Stomach smooth muscle (tissue), 2 donors: ENCODE data around the gene IGFLR1.

Experiments
- H3K27ac ChIP-seq: one replicate; pipeline ENCODE4 v1.7.0; 2013; ENCODE audit warnings: mild to moderate bottlenecking, low read length, inconsistent platforms
- H3K27me3 ChIP-seq, 2 donors: one replicate each; pipeline ENCODE4 v1.7.0; 2013; ENCODE audit warnings: low read length in 2 of 2; ENCODE audit not compliant: insufficient read depth in 2 of 2, control insufficient read depth in 1 of 2
- H3K36me3 ChIP-seq, 2 donors: one replicate each; pipeline ENCODE4 v1.7.0; 2013; ENCODE audit warnings: low read length in 2 of 2; ENCODE audit not compliant: control insufficient read depth in 2 of 2, insufficient read depth in 2 of 2
- H3K4me1 ChIP-seq: one replicate; pipeline ENCODE4 v1.7.0; 2013; ENCODE audit warnings: low read length; ENCODE audit not compliant: control insufficient read depth, insufficient read depth
- H3K4me3 ChIP-seq, 2 donors: one replicate each; pipeline ENCODE4 v1.7.0; 2013; ENCODE audit warnings: low read length in 2 of 2
- H3K9ac ChIP-seq, 2 donors: one replicate each; pipeline ENCODE4 v1.7.0; 2013; ENCODE audit warnings: low read length in 2 of 2, mild to moderate bottlenecking in 1 of 2
- H3K9me3 ChIP-seq, 2 donors: one replicate each; pipeline ENCODE4 v1.7.0; 2013; ENCODE audit warnings: low read length in 2 of 2; ENCODE audit not compliant: control insufficient read depth in 2 of 2
- donor health status: healthy.
- donor health status: Pancreatic carcinoma.

IGFLR1 gene

GRCh38 chr19:35785339-35785627 is 43.0 kb upstream of the IGFLR1 start:
- no peak overlapping the region for H3K4me3 ChIP-seq
- no peaks in the 10 kb centered on the region for H3K4me1 ChIP-seq
- H3K9ac ChIP-seq = no peak overlapping the region
- H3K9me3 ChIP-seq = no peaks in the 10 kb centered on the region
- peaks cover 0 to 17% of the 10 kb centered on the region in 2 donors for H3K36me3 ChIP-seq
- no peaks in the 10 kb centered on the region for H3K27me3 ChIP-seq
- no peak overlapping the region for H3K27ac ChIP-seq

- H3K4me3 ChIP-seq = no peak overlapping the region
- no peaks in the 10 kb centered on the region for H3K4me1 ChIP-seq
- peaks cover 0 to 17% of the 10 kb centered on the region in 2 donors for H3K36me3 ChIP-seq
- no peaks in the 10 kb centered on the region for H3K27me3 ChIP-seq
- H3K9me3 ChIP-seq = no peaks in the 10 kb centered on the region
- no peak overlapping the region for H3K9ac ChIP-seq
- H3K27ac ChIP-seq = no peak overlapping the region
Observed at GRCh38 chr19:35784503-35785338, 42.5 kb upstream of the IGFLR1 start.

DNA sequence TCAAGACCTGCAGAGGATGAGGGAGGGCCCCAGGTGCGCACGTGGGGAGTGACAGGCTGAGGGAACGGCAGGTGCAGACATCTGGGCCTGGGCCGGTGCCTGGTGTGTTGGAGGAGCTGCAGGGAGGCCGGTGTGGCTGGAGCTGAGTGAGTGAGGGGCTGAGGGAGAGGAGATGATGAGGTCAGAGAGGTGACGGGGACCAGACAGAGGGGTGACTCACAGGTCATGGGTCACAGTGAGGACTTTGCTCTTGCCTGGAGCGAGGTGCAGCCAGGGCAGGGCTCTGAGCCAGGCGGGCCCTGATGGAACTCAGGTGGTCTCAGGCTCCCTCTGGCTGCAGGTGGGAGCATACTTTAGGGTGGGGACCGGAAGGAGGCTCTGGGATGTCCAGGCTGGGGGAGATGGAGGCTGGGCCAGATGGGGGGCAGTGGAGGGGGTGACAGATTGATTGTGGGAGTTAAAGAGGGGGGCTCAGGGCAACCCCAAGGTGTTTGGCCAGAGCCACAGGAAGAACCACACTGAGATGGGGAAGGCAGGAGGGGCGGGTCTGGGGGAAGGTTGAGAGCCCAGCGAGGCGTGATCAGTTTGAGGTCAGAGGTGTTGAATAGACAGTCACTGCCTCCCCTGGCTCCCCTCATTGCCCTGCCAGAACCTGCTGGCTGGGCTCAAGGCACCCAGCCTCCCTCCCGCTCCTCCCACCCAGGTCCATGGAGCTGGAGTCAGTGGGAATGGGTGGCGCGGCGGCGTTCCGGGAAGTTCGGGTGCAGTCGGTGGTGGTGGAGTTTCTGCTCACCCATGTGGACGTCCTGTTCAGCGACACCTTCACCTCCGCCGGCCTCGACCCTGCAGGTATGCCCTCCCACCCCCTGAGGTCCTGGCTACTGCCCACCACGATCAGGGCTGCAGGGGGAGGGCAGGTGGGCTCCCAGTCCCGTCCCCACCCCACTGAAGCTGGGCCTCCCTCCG is 41.5 kb upstream of the IGFLR1 start:
- H3K9me3 ChIP-seq = no peaks in the 10 kb centered on the region
- no peak overlapping the region for H3K27ac ChIP-seq
- peaks cover 3 to 21% of the 10 kb centered on the region in 2 donors for H3K36me3 ChIP-seq
- no peak overlapping the region for H3K9ac ChIP-seq
- no peak overlapping the region for H3K4me3 ChIP-seq
- H3K27me3 ChIP-seq = no peaks in the 10 kb centered on the region
- H3K4me1 ChIP-seq = no peaks in the 10 kb centered on the region

DNA sequence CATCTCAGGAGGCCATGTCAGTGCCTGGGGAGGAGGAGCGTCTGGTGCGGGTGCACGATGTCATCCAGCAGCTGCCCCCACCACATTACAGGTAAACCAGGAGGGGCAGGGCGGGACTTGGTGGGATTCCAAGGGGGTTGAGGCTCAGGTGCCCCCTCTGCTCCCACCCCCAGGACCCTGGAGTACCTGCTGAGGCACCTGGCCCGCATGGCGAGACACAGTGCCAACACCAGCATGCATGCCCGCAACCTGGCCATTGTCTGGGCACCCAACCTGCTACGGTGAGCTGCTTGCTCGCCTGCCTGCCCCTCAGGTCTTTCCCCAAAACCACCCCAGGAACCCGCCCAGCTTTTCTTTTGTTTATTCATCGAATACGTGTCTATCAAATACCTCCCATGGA is 40.3 kb upstream of the IGFLR1 start:
- Histone ChIP-seq H3K27me3 (no peaks in the 10 kb centered on the region), H3K9me3 (no peaks in the 10 kb centered on the region), H3K27ac (no peak overlapping the region), H3K4me1 (no peaks in the 10 kb centered on the region), H3K4me3 (no peak overlapping the region), H3K36me3 (peaks cover 6 to 21% of the 10 kb centered on the region in 2 donors), H3K9ac (no peak overlapping the region)

GRCh38 chr19:35781650-35782049 is 39.4 kb upstream of the IGFLR1 start:
- H3K9me3 ChIP-seq = no peaks in the 10 kb centered on the region
- H3K4me3 ChIP-seq = no peak overlapping the region
- no peak overlapping the region for H3K9ac ChIP-seq
- H3K27me3 ChIP-seq = no peaks in the 10 kb centered on the region
- H3K27ac ChIP-seq = no peak overlapping the region
- peaks cover 6 to 21% of the 10 kb centered on the region in 2 donors for H3K36me3 ChIP-seq
- peaks cover 4% of the 10 kb centered on the region for H3K4me1 ChIP-seq

DNA sequence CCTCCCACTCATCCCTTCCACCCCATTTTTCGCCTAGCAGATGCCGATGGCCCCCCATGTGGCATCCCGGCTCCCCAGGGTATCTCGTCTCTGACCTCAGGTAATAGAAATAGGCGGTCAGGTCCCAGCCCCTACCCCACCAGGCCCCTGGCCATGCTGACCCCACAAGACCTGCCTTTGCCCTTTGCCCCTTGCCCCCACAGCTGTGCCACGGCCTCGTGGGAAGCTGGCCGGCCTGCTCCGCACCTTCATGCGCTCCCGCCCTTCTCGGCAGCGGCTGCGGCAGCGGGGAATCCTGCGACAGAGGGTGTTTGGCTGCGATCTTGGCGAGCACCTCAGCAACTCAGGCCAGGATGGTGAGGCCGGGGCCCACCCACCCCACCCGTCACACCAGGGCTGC is 38.5 kb upstream of the IGFLR1 start:
- Histone ChIP-seq H3K4me3 (no peak overlapping the region), H3K9ac (no peak overlapping the region), H3K27ac (no peak overlapping the region), H3K27me3 (no peaks in the 10 kb centered on the region), H3K36me3 (peaks cover 6 to 21% of the 10 kb centered on the region in 2 donors), H3K4me1 (peaks cover 12% of the 10 kb centered on the region), H3K9me3 (no peaks in the 10 kb centered on the region)

DNA sequence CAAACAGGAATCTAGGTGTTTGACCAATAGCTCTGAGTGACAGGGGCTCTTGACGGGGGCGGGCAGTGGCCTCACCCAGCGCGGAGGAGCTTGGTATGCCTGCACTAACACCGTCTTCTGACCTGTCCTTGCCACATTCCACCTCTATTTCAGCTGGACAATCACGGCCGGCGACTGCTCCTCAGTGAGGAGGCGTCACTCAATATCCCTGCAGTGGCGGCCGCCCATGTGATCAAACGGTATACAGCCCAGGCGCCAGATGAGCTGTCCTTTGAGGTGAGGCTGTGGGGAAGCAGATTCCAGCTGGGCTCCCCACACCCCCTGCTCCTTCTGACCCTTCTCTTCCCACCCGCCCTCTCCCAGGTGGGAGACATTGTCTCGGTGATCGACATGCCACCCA is 37.8 kb upstream of the IGFLR1 start:
- Histone ChIP-seq H3K27me3 (no peaks in the 10 kb centered on the region), H3K36me3 (peaks cover 6 to 21% of the 10 kb centered on the region in 2 donors)

GRCh38 chr19:35779033-35779432 is 36.8 kb upstream of the IGFLR1 start:
- Histone ChIP-seq H3K9ac (no peak overlapping the region), H3K36me3 (peaks cover 6 to 21% of the 10 kb centered on the region in 2 donors), H3K27me3 (no peaks in the 10 kb centered on the region), H3K9me3 (no peaks in the 10 kb centered on the region), H3K4me3 (no peak overlapping the region), H3K4me1 (peaks cover 21% of the 10 kb centered on the region), H3K27ac (no peak overlapping the region)

More for the DNA sequence above, 37.8 kb upstream of the IGFLR1 start:
- H3K9me3 ChIP-seq = no peaks in the 10 kb centered on the region
- H3K9ac ChIP-seq = no peak overlapping the region
- H3K4me3 ChIP-seq = no peak overlapping the region
- H3K4me1 ChIP-seq = peaks cover 13% of the 10 kb centered on the region
- no peak overlapping the region for H3K27ac ChIP-seq

DNA sequence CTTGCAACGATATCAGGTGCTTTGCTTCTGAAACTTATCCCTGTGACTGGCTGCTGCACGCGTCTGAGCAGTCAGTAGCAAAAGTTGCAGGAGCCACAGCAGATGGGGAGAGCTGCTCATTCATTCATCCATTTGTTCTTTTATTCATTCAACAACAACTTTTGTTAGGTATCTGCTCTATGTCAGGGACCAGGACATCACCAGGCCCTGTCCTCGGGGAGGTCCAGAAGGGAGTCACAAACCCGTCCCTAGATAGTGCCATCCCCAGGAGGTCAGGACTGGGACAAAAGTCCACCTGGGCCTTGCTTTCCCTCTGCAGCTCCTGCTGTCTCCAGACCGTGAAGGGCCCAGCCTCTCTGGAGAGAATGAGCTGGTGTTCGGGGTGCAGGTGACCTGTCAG is 35.7 kb upstream of the IGFLR1 start:
- no peak overlapping the region for H3K9ac ChIP-seq
- H3K27me3 ChIP-seq = no peaks in the 10 kb centered on the region
- peaks cover 6 to 19% of the 10 kb centered on the region in 2 donors for H3K36me3 ChIP-seq
- H3K9me3 ChIP-seq = no peaks in the 10 kb centered on the region
- H3K27ac ChIP-seq = no peak overlapping the region
- no peak overlapping the region for H3K4me3 ChIP-seq
- peaks cover 21% of the 10 kb centered on the region for H3K4me1 ChIP-seq

DNA sequence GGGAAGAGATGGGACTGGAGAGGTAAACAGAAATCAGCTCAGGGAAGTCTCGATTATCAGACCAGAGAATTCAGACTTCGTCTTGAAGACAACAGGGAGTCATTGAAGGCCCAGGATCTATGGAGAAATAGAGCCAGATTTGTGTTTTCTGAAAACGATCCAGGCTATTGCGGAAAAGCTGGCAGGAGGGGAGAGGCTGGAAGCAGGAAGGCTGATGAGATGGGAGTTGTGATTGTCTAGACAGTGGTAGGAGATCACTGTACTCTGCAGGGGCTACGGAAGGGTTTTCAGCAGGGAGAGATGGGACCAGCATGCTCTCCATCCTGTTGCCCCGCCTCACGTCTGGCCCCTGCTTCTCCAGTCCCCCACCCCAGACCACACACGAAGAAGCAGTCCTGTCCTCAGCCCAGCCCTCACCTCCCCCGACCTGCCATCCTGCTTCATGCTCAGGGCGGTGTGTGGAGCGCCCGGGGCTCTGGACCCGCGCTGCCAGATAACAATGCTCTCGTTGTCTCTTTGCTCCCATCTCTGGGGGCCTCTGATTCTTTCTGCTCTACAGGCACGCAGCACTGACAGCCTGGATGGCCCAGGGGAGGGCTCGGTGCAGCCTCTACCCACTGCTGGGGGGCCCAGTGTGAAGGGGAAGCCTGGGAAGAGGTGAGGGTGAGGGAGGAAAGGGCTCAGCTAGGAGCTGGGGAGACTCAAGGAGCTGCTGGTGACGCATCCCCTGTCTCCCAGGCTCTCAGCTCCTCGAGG is 35.0 kb upstream of the IGFLR1 start:
- no peaks in the 10 kb centered on the region for H3K9me3 ChIP-seq
- no peak overlapping the region for H3K27ac ChIP-seq
- no peak overlapping the region for H3K9ac ChIP-seq

More for the DNA sequence above, 35.0 kb upstream of the IGFLR1 start:
- peaks cover 21% of the 10 kb centered on the region for H3K4me1 ChIP-seq
- no peaks in the 10 kb centered on the region for H3K27me3 ChIP-seq
- no peak overlapping the region for H3K4me3 ChIP-seq
- H3K36me3 ChIP-seq = peaks cover 6 to 13% of the 10 kb centered on the region in 2 donors
